K562 (cell line): ENCODE results near the gene EPHB2. TPM values are rescaled to one million over a fixed set of nuclear protein-coding genes. Genes with fewer than 3 reads are reported as not detected.

Source experiments
- ATAC-seq: fragments of 200-7000 bp; cut with Tn5 transposase; 3 replicates; pipeline ENCODE4 v1.9.1; 2020; ENCODE audit warnings: moderate library complexity
- BruUV-seq: library from RNA; stranded (reverse); fragments of 400-500 nt; replicated peaks from 2 replicates; lab custom pipeline; 2021; lab: Mats Ljungman, UMichigan
- CTCF ChIA-PET: fragments of 300-600 bp; formaldehyde crosslinking; extraction: SDS; loops from one replicate; lab custom pipeline; 2021; ENCODE audit warnings: low intra/inter-chr PET ratio; lab: Yijun Ruan, JAX
- POLR2A ChIA-PET: fragments of 300-600, 350-650 bp; sonication (Branson Sonifier 250); formaldehyde crosslinking; extraction: SDS; loops from one replicate; lab custom pipeline; 2021; ENCODE audit warnings: antibody characterized with exemption, inconsistent platforms; lab: Yijun Ruan, JAX
- DNase-seq, 4 experiments: peaks; one replicate each; pipeline versions ENCODE4 v3.0.0 to v3.0.0-alpha.2; 2011 to 2018; ENCODE audit warnings: low spot score in 3 of 4, mixed read lengths in 3 of 4; ENCODE audit errors: extremely low read depth in 1 of 4
- FAIRE-seq: peaks from 2 replicates; lab custom pipeline; 2011; peaks lifted over from hg19 to GRCh38; lab: Jason Lieb, UNC
- H2AFZ ChIP-seq: 2 replicates; pipeline ENCODE4 v1.6.0; 2011; ENCODE audit warnings: low read depth, low read length, control low read depth, inconsistent platforms
- H3K27ac ChIP-seq: fragments of 200-600 bp; 3 replicates; pipeline ENCODE4 v1.8.0; 2011; ENCODE audit warnings: low read depth, mild to moderate bottlenecking, control low read depth, inconsistent platforms, low read length, moderate library complexity, mixed read lengths; ENCODE audit errors: extremely low read depth
- H3K27me3 ChIP-seq, 2 experiments: fragments of 300-600 bp in 1 of 2; 2 replicates in 1 of 2; 3 replicates in 1 of 2; pipeline versions ENCODE4 v1.6.0 to v1.8.0; 2011; ENCODE audit warnings: inconsistent platforms in 2 of 2, low read length in 2 of 2, mild to moderate bottlenecking in 1 of 2, mixed read lengths in 1 of 2, moderate library complexity in 1 of 2; ENCODE audit not compliant: control insufficient read depth in 2 of 2, insufficient read depth in 2 of 2
- H3K36me3 ChIP-seq: fragments of 300-600 bp; 3 replicates; pipeline ENCODE4 v1.8.0; 2011; ENCODE audit warnings: mild to moderate bottlenecking, low read length, inconsistent platforms; ENCODE audit not compliant: control insufficient read depth, insufficient read depth
- H3K4me1 ChIP-seq, 2 experiments: fragments of 200-600 bp in 1 of 2; replicated peaks in 1 of 2; 2 replicates in 1 of 2; 3 replicates in 1 of 2; pipeline versions ENCODE4 v1.5.1 to v1.8.0; 2011; ENCODE audit warnings: inconsistent platforms in 2 of 2, low read length in 2 of 2, mild to moderate bottlenecking in 1 of 2, mixed read lengths in 1 of 2, moderate library complexity in 1 of 2; ENCODE audit not compliant: control insufficient read depth in 2 of 2, insufficient read depth in 2 of 2
- H3K4me2 ChIP-seq: 2 replicates; pipeline ENCODE4 v1.6.1; 2011; ENCODE audit warnings: low read length, control low read depth, inconsistent platforms, mixed read lengths; ENCODE audit not compliant: insufficient read depth
- H3K4me3 ChIP-seq: fragments of 200-600 bp; sonication (generic), shearing (Covaris generic); 2 replicates; pipeline ENCODE4 v1.5.1; 2016; ENCODE audit warnings: control low read depth, inconsistent platforms
- H3K79me2 ChIP-seq: fragments of 200-600 bp; 3 replicates; pipeline ENCODE4 v1.8.0; 2011; ENCODE audit warnings: low read length, inconsistent platforms; ENCODE audit not compliant: control insufficient read depth, insufficient read depth
- H3K9ac ChIP-seq, 2 experiments: 2 replicates each; pipeline versions ENCODE4 v1.6.0 to v1.6.1; 2011; ENCODE audit warnings: low read depth in 2 of 2, low read length in 2 of 2, control low read depth in 1 of 2, inconsistent platforms in 1 of 2, mild to moderate bottlenecking in 1 of 2, mixed read lengths in 1 of 2; ENCODE audit not compliant: insufficient read depth in 1 of 2
- H3K9me1 ChIP-seq: one replicate; pipeline ENCODE4 v1.6.0; 2011; ENCODE audit warnings: inconsistent platforms, mild to moderate bottlenecking, low read length, moderate library complexity; ENCODE audit not compliant: control insufficient read depth, insufficient read depth
- H3K9me3 ChIP-seq: replicated peaks from 2 replicates; pipeline ENCODE4 v1.5.1; 2011; ENCODE audit warnings: low read depth, low read length, inconsistent platforms; ENCODE audit not compliant: control insufficient read depth, insufficient read depth
- H4K20me1 ChIP-seq: replicated peaks from 2 replicates; pipeline ENCODE4 v1.6.1; 2011; ENCODE audit warnings: low read length, inconsistent platforms, mixed read lengths; ENCODE audit not compliant: control insufficient read depth, insufficient read depth
- NFIC ChIP-seq: fragments of 450-650 bp; IDR thresholded peaks from 2 replicates; pipeline ENCODE4 v1.6.1; 2017; ENCODE audit warnings: mild to moderate bottlenecking, inconsistent platforms
- PCBP2 ChIP-seq: fragments of 200-400 bp; formaldehyde crosslinking; IDR thresholded peaks from 2 replicates; pipeline ENCODE4 v1.6.1; 2018; ENCODE audit warnings: low read length, low read depth, mild to moderate bottlenecking, moderate library complexity; ENCODE audit not compliant: poor library complexity, severe bottlenecking
- ZFP36 ChIP-seq: fragments of 150-350 bp; IDR thresholded peaks from 2 replicates; pipeline ENCODE4 v1.6.1; 2018; ENCODE audit warnings: low read length, low read depth; ENCODE audit not compliant: partially characterized antibody
- WGBS: fragments of 100-300 bp; shearing (Covaris generic); methylation state at CpG from one replicate; pipeline ENCODE4 v1.1.6; 2016; ENCODE audit warnings: low coverage, mixed read lengths; ENCODE audit not compliant: insufficient coverage; ENCODE audit errors: missing lambda C conversion rate; 5-methylcytosine and 5-hydroxymethylcytosine counted together
- in situ Hi-C: fragments of 300-500 bp; cut with MboI; formaldehyde crosslinking; loops from 4 replicates; pipeline ENCODE4 v1.15.0; 2018; ENCODE audit warnings: inconsistent platforms, mixed read lengths
- intact Hi-C: fragments of 100-400 bp; cut with micrococcal nuclease; formaldehyde crosslinking; loops from 2 replicates; pipeline ENCODE4 v1.14.2; 2022
- polyA plus RNA-seq, 8 experiments: library from polyadenylated mRNA; depleted of rRNA in 4 of 8; stranded (reverse) in 5 of 8; unstranded in 3 of 8; fragments of >200 nt; fragmentation: Nextera tagmentation in 2 of 8; fragmentation: Illumina TruSeq in 1 of 8; extraction: Ambion mirVana in 2 of 8; extraction: Trizol in 1 of 8; gene quantifications; 2 replicates each; pipeline versions ENCODE4 v1.2.1 to v1.2.3, GENCODE V29; 2011 to 2014; ENCODE audit warnings: inconsistent platforms in 1 of 8, missing spikeins in 1 of 8
- total RNA-seq, 7 experiments: library from RNA; depleted of rRNA in 6 of 7; stranded (reverse); fragments of >200 nt in 6 of 7; fragmentation: Illumina TruSeq in 2 of 7; extraction: Trizol in 2 of 7; gene quantifications; 2 replicates each; pipeline versions ENCODE4 v1.2.1 to v1.2.3, GENCODE V29; 2011 to 2021; ENCODE audit warnings: low replicate concordance in 1 of 7
- TF ChIP-seq, protein P1 (sequence below): fragments of 250-450 bp; sonication (Bioruptor Pico); IDR thresholded peaks from 2 replicates; pipeline ENCODE4 v1.4.0; 2020; ENCODE audit warnings: mild to moderate bottlenecking
- TF ChIP-seq, protein P2 (sequence below): sonication (generic); formaldehyde crosslinking; IDR thresholded peaks from 2 replicates; pipeline ENCODE4 v1.4.0; 2020; ENCODE audit warnings: mild to moderate bottlenecking, missing genetic modification reagents

EPHB2 gene
- total and polyA plus RNA-seq, 9 of the 15 experiments (the other 6 are each of a cell fraction or from before 2014, with no cell fraction given), result not detected

DNA sequence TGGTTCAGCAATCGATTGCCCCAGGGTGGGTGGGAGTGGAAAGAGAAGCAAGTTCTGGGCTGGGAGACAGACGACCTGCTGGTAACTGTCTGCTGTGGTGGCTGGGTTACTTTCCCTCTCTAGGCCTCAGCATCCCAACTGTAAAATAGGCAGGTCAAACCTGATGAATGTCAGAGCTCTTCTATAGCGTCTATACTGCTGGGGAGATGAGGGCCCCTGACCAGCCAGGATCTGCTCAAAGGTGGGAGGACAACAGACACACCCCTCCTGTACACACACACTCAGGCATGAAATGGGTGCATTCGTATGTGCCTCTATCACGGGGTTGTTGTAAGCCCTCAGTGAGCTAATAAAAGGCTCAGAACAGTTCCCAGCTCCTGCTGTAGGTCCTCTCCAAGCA lies 12.7 kb upstream of the EPHB2 start (continued):
- TF ChIP-seq, protein P1, sequence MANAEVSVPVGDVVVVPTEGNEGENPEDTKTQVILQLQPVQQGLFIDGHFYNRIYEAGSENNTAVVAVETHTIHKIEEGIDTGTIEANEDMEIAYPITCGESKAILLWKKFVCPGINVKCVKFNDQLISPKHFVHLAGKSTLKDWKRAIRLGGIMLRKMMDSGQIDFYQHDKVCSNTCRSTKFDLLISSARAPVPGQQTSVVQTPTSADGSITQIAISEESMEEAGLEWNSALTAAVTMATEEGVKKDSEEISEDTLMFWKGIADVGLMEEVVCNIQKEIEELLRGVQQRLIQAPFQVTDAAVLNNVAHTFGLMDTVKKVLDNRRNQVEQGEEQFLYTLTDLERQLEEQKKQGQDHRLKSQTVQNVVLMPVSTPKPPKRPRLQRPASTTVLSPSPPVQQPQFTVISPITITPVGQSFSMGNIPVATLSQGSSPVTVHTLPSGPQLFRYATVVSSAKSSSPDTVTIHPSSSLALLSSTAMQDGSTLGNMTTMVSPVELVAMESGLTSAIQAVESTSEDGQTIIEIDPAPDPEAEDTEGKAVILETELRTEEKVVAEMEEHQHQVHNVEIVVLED (CRISPR knock-in tag), result no peak
- TF ChIP-seq, protein P2, sequence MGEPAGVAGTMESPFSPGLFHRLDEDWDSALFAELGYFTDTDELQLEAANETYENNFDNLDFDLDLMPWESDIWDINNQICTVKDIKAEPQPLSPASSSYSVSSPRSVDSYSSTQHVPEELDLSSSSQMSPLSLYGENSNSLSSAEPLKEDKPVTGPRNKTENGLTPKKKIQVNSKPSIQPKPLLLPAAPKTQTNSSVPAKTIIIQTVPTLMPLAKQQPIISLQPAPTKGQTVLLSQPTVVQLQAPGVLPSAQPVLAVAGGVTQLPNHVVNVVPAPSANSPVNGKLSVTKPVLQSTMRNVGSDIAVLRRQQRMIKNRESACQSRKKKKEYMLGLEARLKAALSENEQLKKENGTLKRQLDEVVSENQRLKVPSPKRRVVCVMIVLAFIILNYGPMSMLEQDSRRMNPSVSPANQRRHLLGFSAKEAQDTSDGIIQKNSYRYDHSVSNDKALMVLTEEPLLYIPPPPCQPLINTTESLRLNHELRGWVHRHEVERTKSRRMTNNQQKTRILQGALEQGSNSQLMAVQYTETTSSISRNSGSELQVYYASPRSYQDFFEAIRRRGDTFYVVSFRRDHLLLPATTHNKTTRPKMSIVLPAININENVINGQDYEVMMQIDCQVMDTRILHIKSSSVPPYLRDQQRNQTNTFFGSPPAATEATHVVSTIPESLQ (CRISPR knock-in tag), result no peak

DNA sequence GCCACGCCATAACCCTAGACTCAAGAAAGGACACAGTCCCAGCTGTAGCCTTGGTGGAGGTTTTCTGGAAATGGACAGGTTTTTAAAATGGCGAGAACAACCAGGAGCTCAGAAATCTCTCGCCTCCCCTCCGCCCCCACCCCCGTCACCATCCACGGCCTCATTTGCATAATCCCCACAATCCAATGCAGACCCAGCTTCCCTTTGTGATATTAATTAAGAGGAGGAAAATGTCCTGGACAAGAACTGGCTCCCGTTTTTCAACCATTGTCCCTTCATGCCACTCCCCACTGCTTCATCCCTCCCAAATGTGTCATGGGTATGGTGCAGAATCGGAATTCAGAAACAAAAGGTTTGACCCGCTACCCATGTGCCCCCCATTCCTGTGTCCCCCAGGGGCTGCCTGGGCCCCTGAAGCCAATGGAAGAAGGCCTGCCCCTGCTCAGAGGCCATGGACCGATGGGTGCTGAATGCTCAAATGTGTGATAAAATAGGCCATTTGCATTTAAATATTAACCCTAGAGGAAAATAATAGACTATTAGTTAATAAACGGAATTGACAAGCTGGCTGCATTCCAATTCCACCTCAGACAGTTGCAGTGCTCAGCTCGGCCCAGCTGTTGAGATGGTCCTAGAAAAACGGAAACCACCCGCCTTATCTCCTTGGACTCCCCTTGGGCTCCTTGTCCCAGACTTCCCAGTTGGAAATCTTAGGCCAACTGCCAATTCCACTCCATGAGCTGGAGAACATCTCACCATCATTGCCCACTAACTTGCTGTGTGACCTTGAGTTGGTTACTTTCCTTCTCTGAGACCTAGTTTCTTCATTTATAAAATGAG lies 10.7 kb upstream of the EPHB2 start:
- Histone ChIP-seq H2AFZ (peak overlapping the region; percentile 42), H3K79me2 (no peaks in the 10 kb centered on the region), H3K9me3 (no peaks in the 10 kb centered on the region), H3K4me3 (no peak overlapping the region), H3K9me1 (no peaks in the 10 kb centered on the region), H3K4me2 (peak overlapping the region; percentile 5; the same call in 1 of the 2 replicates), H3K27me3 (peaks cover 2 to 14% of the 10 kb centered on the region in 2 experiments; a peak in 3 of 5 replicates), H3K27ac (no peak overlapping the region), H4K20me1 (peaks cover 8% of the 10 kb centered on the region; the same call in 1 of the 2 replicates), H3K4me1 (no peaks in the 10 kb centered on the region; a peak in 2 of 5 replicates), H3K9ac (peak overlapping the region in 1 of 2 experiments; percentile 70; a peak in 1 of 4 replicates), H3K36me3 (no peaks in the 10 kb centered on the region)
- ATAC-seq, result peak; percentile 62; the same call in 1 of the 3 replicates
- CTCF ChIA-PET, result interaction anchor here (0.6 kb wide), 1 partner anchor 482 kb away, joined by 4 read pairs; no protein-coding TSS in a partner anchor
- peak in 1 of 4 experiments; percentile 50 for DNase-seq
- no TSS peak for BruUV-seq
- FAIRE-seq, result peak; percentile 29
- TF ChIP-seq NFIC, result 0 out of 2 replicates have a peak, but pooled peaks have one; percentile 40
- peak; percentile 34 for TF ChIP-seq ZFP36
- TF ChIP-seq PCBP2, result no peak
- in situ Hi-C loops (no loop called here), intact Hi-C loops (loop anchor here (5.0 kb wide), 1 partner anchor 187 kb away; no protein-coding TSS in a partner anchor)
- POLR2A ChIA-PET, result interaction anchor here (0.6 to 1.0 kb wide), 2 partner anchors 11 to 125 kb away, joined by 4 read pairs; no protein-coding TSS in a partner anchor
- WGBS, result 8% methylated on average over 10 of the region's 14 CpGs
